Endothelial cell of umbilical vein (primary cell): ENCODE measurements around the gene FCN1. TPM values are rescaled to one million over a fixed set of nuclear protein-coding genes. Genes with fewer than 3 reads are reported as not detected.

Experiments
- BruUV-seq: library from RNA; stranded (reverse); fragments of 400-500 nt; replicated peaks from 2 replicates; lab custom pipeline; 2021; lab: Mats Ljungman, UMichigan
- CTCF ChIA-PET: fragments of 300-600, 350-600 bp; sonication (Branson Sonifier 250); formaldehyde crosslinking; loops from one replicate; lab custom pipeline; 2021; ENCODE audit warnings: antibody characterized with exemption, inconsistent platforms; lab: Charles Lee
- POLR2A ChIA-PET: fragments of 300-600, 350-600 bp; sonication (Branson Sonifier 250); formaldehyde crosslinking; loops from one replicate; lab custom pipeline; 2021; ENCODE audit warnings: antibody characterized with exemption, inconsistent platforms; lab: Charles Lee
- DNase-seq: peaks from one replicate; pipeline ENCODE4 v3.0.0-alpha.2; 2011; ENCODE audit warnings: low read depth, low spot score
- FAIRE-seq: peaks from 2 replicates; lab custom pipeline; 2011; peaks lifted over from hg19 to GRCh38; lab: Jason Lieb, UNC
- H2AFZ ChIP-seq: 2 replicates; pipeline ENCODE4 v1.6.0; 2012; ENCODE audit warnings: low read depth, low read length, control low read depth, inconsistent platforms
- H3K27ac ChIP-seq: 2 replicates; pipeline ENCODE4 v1.5.1; 2011; ENCODE audit warnings: low read depth, mild to moderate bottlenecking, control low read depth, low read length, moderate library complexity; ENCODE audit not compliant: insufficient read depth
- H3K27me3 ChIP-seq, 2 experiments: 2 replicates each; pipeline versions ENCODE4 v1.6.0 to v1.6.1; 2011; ENCODE audit warnings: low read length in 2 of 2, mixed read lengths in 1 of 2; ENCODE audit not compliant: control insufficient read depth in 2 of 2, insufficient read depth in 2 of 2
- H3K36me3 ChIP-seq, 2 experiments: 2 replicates in 1 of 2; 3 replicates in 1 of 2; pipeline ENCODE4 v1.5.1; 2011; ENCODE audit warnings: low read length in 2 of 2, mild to moderate bottlenecking in 1 of 2, moderate library complexity in 1 of 2; ENCODE audit not compliant: control insufficient read depth in 2 of 2, insufficient read depth in 2 of 2; ENCODE audit errors: extremely low read depth in 1 of 2
- H3K4me1 ChIP-seq: 3 replicates; pipeline ENCODE4 v1.5.1; 2011; ENCODE audit warnings: mild to moderate bottlenecking, low read length; ENCODE audit not compliant: control insufficient read depth, insufficient read depth; ENCODE audit errors: extremely low read depth
- H3K4me2 ChIP-seq: 2 replicates; pipeline ENCODE4 v1.6.1; 2011; ENCODE audit warnings: low read length, control low read depth, mixed read lengths; ENCODE audit not compliant: insufficient read depth
- H3K4me3 ChIP-seq, 3 experiments: fragments of 200-600 bp in 1 of 3; sonication (generic), shearing (Covaris generic) in 1 of 3; replicated peaks in 1 of 3; 2 replicates each; pipeline ENCODE4 v1.5.1; 2011 to 2016; ENCODE audit warnings: control low read depth in 3 of 3, low read length in 3 of 3, mild to moderate bottlenecking in 2 of 3, inconsistent platforms in 1 of 3, low read depth in 1 of 3, moderate library complexity in 1 of 3; ENCODE audit not compliant: insufficient read depth in 1 of 3
- H3K79me2 ChIP-seq: 2 replicates; pipeline ENCODE4 v1.6.0; 2012; ENCODE audit warnings: low read length, inconsistent platforms; ENCODE audit not compliant: control insufficient read depth, insufficient read depth
- H3K9ac ChIP-seq: replicated peaks from 2 replicates; pipeline ENCODE3; 2011; ENCODE audit warnings: low read length, control low read depth; ENCODE audit not compliant: insufficient read depth; ENCODE audit errors: extremely low read depth
- H3K9me1 ChIP-seq: replicated peaks from 3 replicates; pipeline ENCODE4 v1.6.0; 2011; ENCODE audit warnings: mild to moderate bottlenecking, low read length; ENCODE audit not compliant: control insufficient read depth, insufficient read depth; ENCODE audit errors: extremely low read depth
- H3K9me3 ChIP-seq: replicated peaks from 2 replicates; pipeline ENCODE4 v1.5.1; 2012; ENCODE audit warnings: low read length, inconsistent platforms; ENCODE audit not compliant: control insufficient read depth, insufficient read depth
- H4K20me1 ChIP-seq: replicated peaks from 2 replicates; pipeline ENCODE3; 2011; ENCODE audit warnings: mild to moderate bottlenecking, low read length; ENCODE audit not compliant: control insufficient read depth, insufficient read depth; ENCODE audit errors: extremely low read depth
- EZH2 ChIP-seq: IDR thresholded peaks from 2 replicates; pipeline ENCODE4 v1.6.1; 2012; ENCODE audit warnings: borderline replicate concordance, low read depth, mild to moderate bottlenecking, moderate library complexity, low read length, inconsistent platforms; ENCODE audit not compliant: severe bottlenecking
- FOS ChIP-seq: IDR thresholded peaks from 2 replicates; pipeline ENCODE4 v1.6.1; 2011; ENCODE audit warnings: mild to moderate bottlenecking, low read length, moderate library complexity, borderline replicate concordance; ENCODE audit not compliant: insufficient read depth
- GATA2 ChIP-seq: IDR thresholded peaks from 2 replicates; pipeline ENCODE4 v1.7.0; 2011; ENCODE audit warnings: low read depth, mild to moderate bottlenecking, moderate library complexity, mixed read lengths, low read length; ENCODE audit not compliant: insufficient read length, insufficient read depth
- JUN ChIP-seq: IDR thresholded peaks from 2 replicates; pipeline ENCODE4 v1.6.1; 2011; ENCODE audit warnings: borderline replicate concordance, low read depth; ENCODE audit not compliant: insufficient read length, insufficient read depth
- MYC ChIP-seq: IDR thresholded peaks from one replicate; pipeline ENCODE4 v1.6.1; 2011; ENCODE audit warnings: mild to moderate bottlenecking, low read depth, low read length
- POLR2A ChIP-seq: IDR thresholded peaks from 2 replicates; pipeline ENCODE4 v1.6.1; 2012; ENCODE audit warnings: low read depth, mild to moderate bottlenecking, control low read depth, low read length
- POLR2AphosphoS5 ChIP-seq: IDR thresholded peaks from 2 replicates; pipeline ENCODE4 v1.6.1; 2012; ENCODE audit warnings: low read depth, mild to moderate bottlenecking, control low read depth, low read length, moderate library complexity; ENCODE audit not compliant: insufficient read depth
- dilution Hi-C: fragments of 300-500 bp; cut with MboI; formaldehyde crosslinking; loops from one replicate; pipeline ENCODE4 v1.15.0; 2019; ENCODE audit warnings: low sequenced_read_pairs; ENCODE audit not compliant: extremely low pct_ligation_motif_present
- intact Hi-C: fragments of 100-400 bp; cut with micrococcal nuclease; formaldehyde crosslinking; loops from one replicate; pipeline ENCODE4 v1.10.0; 2022
- polyA plus RNA-seq, 4 experiments: library from polyadenylated mRNA; depleted of rRNA in 3 of 4; stranded (reverse) in 3 of 4; unstranded in 1 of 4; fragments of >200 nt; gene quantifications; 2 replicates each; pipeline versions ENCODE4 v1.2.1 to v1.2.3, GENCODE V29; 2011 to 2012; ENCODE audit warnings: missing spikeins in 1 of 4
- total RNA-seq: library from RNA; stranded (reverse); gene quantifications from 2 replicates; pipeline ENCODE4 v1.2.3, GENCODE V29; 2021
- TF ChIP-seq, protein P1 (sequence below): IDR thresholded peaks from 2 replicates; pipeline ENCODE4 v1.6.1; 2011; ENCODE audit not compliant: insufficient read depth, insufficient read length
- TF ChIP-seq, protein P2 (sequence below), 2 donors: IDR thresholded peaks; 1 replicate in 1 of 2; 2 replicates in 1 of 2; pipeline ENCODE4 v1.5.1; 2011; ENCODE audit warnings: low read length in 2 of 2, mild to moderate bottlenecking in 2 of 2, moderate library complexity in 2 of 2, control low read depth in 1 of 2, inconsistent platforms in 1 of 2, low read depth in 1 of 2; ENCODE audit not compliant: insufficient read depth in 1 of 2; ENCODE audit errors: extremely low read depth in 1 of 2

Gene FCN1
- total and polyA plus RNA-seq, 2 donors (not counting 3 experiments of a cell fraction or from before 2014, with no cell fraction given) = not detected

DNA sequence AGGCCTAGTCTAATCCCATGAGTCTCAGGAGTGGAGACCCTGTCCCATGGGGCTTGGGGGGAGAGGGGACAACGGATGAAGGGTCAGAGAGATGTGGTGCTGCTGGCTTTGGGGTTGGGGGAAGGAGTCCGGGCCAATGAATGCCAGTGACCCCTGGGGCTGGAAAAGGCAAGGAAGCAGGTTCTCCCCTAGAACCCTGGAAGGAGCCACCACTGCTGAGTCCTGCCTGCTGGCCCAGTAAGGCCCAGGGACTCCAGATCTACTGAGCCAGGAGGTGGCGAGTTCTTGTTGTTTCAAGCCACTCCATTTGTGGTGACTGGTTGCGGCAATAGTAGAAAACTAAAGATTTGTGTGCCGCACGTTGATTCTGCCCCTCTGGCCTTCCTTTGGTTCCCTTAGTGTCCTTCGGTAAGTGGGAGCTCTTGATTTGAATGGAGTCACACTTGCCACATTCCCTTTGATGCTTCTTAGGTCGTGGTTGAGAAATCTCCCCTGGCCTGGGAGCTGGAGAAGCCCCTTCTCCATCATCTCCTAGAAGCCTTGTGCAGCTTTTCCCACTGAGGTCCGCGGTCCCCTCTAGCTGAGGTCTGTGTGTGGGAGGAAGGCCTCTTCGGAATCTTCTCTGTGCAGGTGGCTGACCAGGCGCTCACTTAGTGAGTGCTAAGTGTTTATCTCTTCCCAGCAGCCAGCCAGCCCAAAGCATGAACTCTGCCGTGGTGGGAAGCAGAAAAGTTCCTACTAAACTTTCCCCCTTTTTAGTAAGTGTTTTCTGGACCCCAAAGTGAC is 9.0 kb downstream of the FCN1 start:
- FAIRE-seq = no peak
- no TSS peak for BruUV-seq
- Histone ChIP-seq H3K4me1 (no peaks in the 10 kb centered on the region), H3K36me3 (no peaks in the 10 kb centered on the region), H3K79me2 (no peaks in the 10 kb centered on the region), H3K9me3 (no peaks in the 10 kb centered on the region), H3K4me2 (no peak overlapping the region), H2AFZ (no peak overlapping the region), H3K9ac (no peak overlapping the region), H3K4me3 (no peak overlapping the region), H3K27me3 (no peaks in the 10 kb centered on the region), H3K27ac (no peak overlapping the region), H4K20me1 (no peaks in the 10 kb centered on the region), H3K9me1 (no peaks in the 10 kb centered on the region)
- dilution Hi-C loops (no loop called here), intact Hi-C loops (no loop called here)
- ChIA-PET CTCF (no interaction called here), POLR2A (no interaction called here)
- no peak for TF ChIP-seq EZH2
- TF ChIP-seq GATA2 = no peak
- TF ChIP-seq, protein P1, sequence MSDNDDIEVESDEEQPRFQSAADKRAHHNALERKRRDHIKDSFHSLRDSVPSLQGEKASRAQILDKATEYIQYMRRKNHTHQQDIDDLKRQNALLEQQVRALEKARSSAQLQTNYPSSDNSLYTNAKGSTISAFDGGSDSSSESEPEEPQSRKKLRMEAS = no peak
- no peak for TF ChIP-seq POLR2A
- no peak for TF ChIP-seq POLR2AphosphoS5
- TF ChIP-seq FOS = no peak
- no peak for TF ChIP-seq JUN
- TF ChIP-seq, protein P2, sequence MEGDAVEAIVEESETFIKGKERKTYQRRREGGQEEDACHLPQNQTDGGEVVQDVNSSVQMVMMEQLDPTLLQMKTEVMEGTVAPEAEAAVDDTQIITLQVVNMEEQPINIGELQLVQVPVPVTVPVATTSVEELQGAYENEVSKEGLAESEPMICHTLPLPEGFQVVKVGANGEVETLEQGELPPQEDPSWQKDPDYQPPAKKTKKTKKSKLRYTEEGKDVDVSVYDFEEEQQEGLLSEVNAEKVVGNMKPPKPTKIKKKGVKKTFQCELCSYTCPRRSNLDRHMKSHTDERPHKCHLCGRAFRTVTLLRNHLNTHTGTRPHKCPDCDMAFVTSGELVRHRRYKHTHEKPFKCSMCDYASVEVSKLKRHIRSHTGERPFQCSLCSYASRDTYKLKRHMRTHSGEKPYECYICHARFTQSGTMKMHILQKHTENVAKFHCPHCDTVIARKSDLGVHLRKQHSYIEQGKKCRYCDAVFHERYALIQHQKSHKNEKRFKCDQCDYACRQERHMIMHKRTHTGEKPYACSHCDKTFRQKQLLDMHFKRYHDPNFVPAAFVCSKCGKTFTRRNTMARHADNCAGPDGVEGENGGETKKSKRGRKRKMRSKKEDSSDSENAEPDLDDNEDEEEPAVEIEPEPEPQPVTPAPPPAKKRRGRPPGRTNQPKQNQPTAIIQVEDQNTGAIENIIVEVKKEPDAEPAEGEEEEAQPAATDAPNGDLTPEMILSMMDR (IDR thresholded peaks at IDR 0.05; ENCODE audit: extremely low read depth in 1 of 2, insufficient read depth in 1 of 2, low read depth in 1 of 2, low read length in 2 of 2) = no peak
- TF ChIP-seq MYC = no peak
- DNase-seq = no peak
